ENCODE results near the gene DOC2B.
"Not testable (repeated sequence)": the region's sequence is repeated elsewhere in the genome, so short reads cannot be mapped to it uniquely, and the experiment has no call there.

Gene DOC2B

GRCh38 chr17:145671-146541 is 35.5 kb downstream of the DOC2B start:
- no peak for DNase-seq (ENCODE audit: low read depth in 2 of 2)

- no peak for DNase-seq (ENCODE audit: low read depth in 2 of 2)
Measured at GRCh38 chr17:144936-145670, 36.3 kb downstream of the DOC2B start.

- DNase-seq (ENCODE audit: low read depth in 2 of 2), result peak; percentile 69 to 75
Measured at GRCh38 chr17:143785-144281, 37.6 kb downstream of the DOC2B start.

- no peak for DNase-seq (ENCODE audit: low read depth in 2 of 2)
Measured at GRCh38 chr17:142876-143784, 38.3 kb downstream of the DOC2B start.

- peak; percentile 23 to 55 for DNase-seq (ENCODE audit: low read depth in 2 of 2)
Measured at GRCh38 chr17:142102-142661, 39.3 kb downstream of the DOC2B start.

GRCh38 chr17:139401-140205 is 41.8 kb downstream of the DOC2B start:
- not testable (repeated sequence) for DNase-seq (ENCODE audit: low read depth in 2 of 2)

GRCh38 chr17:137166-137807 is 44.2 kb downstream of the DOC2B start, which contains the start of gene SCGB1C2:
TSS of gene SCGB1C2 (plus strand) at chr17:137569. CDS start at chr17:137591, 22 bp downstream.
- DNase-seq (ENCODE audit: low read depth in 2 of 2), result not testable (repeated sequence)

- peak; percentile 29 to 63 for DNase-seq (ENCODE audit: low read depth in 2 of 2)
Measured at GRCh38 chr17:136531-136930, 44.9 kb downstream of the DOC2B start.

GRCh38 chr17:135895-136294 is 45.6 kb downstream of the DOC2B start:
- not testable (repeated sequence) for DNase-seq (ENCODE audit: low read depth in 2 of 2)

- not testable (repeated sequence) for DNase-seq (ENCODE audit: low read depth in 2 of 2)
Measured at GRCh38 chr17:135022-135421, 46.4 kb downstream of the DOC2B start.

GRCh38 chr17:134332-134785 is 47.1 kb downstream of the DOC2B start:
- DNase-seq (ENCODE audit: low read depth in 2 of 2), result peak; percentile 27 to 29

- DNase-seq (ENCODE audit: low read depth in 2 of 2), result not testable (repeated sequence)
Measured at GRCh38 chr17:133932-134331, 47.5 kb downstream of the DOC2B start.

GRCh38 chr17:118339-118917 is 63.0 kb downstream of the DOC2B start:
- not testable (repeated sequence) for DNase-seq (ENCODE audit: low read depth in 2 of 2)

- not testable (repeated sequence) for DNase-seq (ENCODE audit: low read depth in 2 of 2)
Measured at GRCh38 chr17:113111-113510, 68.3 kb downstream of the DOC2B start.
